ENCODE results near the gene EGFR. TPM values are rescaled to one million over a fixed set of nuclear protein-coding genes. Genes with fewer than 3 reads are reported as not detected.

EGFR gene
- polyA plus RNA-seq, 2 of the 4 experiments (the other 2 are of a cell fraction): 59.5 to 63.8 TPM

DNA sequence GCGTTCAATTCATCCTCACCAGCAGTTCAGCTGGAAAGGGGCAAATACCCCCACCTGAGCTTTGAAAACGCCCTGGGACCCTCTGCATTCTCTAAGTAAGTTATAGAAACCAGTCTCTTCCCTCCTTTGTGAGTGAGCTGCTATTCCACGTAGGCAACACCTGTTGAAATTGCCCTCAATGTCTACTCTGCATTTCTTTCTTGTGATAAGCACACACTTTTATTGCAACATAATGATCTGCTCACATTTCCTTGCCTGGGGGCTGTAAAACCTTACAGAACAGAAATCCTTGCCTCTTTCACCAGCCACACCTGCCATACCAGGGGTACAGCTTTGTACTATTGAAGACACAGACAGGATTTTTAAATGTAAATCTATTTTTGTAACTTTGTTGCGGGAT is 190.5 kb downstream of the EGFR start:
- no peak overlapping the region for H3K4me2 ChIP-seq
- H3K9me3 ChIP-seq: no peaks in the 10 kb centered on the region
- FAIRE-seq (no peak), DNase-seq (ENCODE audit: low read depth in 1 of 2, low spot score in 1 of 2) (no peak), ATAC-seq (no peak)
- no peak for TF ChIP-seq CHD2 (IDR thresholded peaks at IDR 0.05; ENCODE audit: low read length, partially characterized antibody)
- TF ChIP-seq FOXS1 (CRISPR knock-in tag; IDR thresholded peaks at IDR 0.05): no peak
- no peak for TF ChIP-seq MAZ (IDR thresholded peaks at IDR 0.05; ENCODE audit: borderline replicate concordance, low read depth, low read length)
- TF ChIP-seq HOXB13 (CRISPR knock-in tag; IDR thresholded peaks at IDR 0.05; ENCODE audit: low read depth): no peak
- no peak for TF ChIP-seq MYC (IDR thresholded peaks at IDR 0.05; ENCODE audit: borderline replicate concordance, low read length)
- TF ChIP-seq ATOH8 (CRISPR knock-in tag; IDR thresholded peaks at IDR 0.05; ENCODE audit: low read depth): no peak
- no peak for TF ChIP-seq NR3C1 (IDR thresholded peaks at IDR 0.05)
- no peak for TF ChIP-seq RARB (CRISPR knock-in tag; IDR thresholded peaks at IDR 0.05)
- TF ChIP-seq JUNB (IDR thresholded peaks at IDR 0.05): no peak
- no peak for TF ChIP-seq JUN (IDR thresholded peaks at IDR 0.05)
- TF ChIP-seq HOXA7 (CRISPR knock-in tag; IDR thresholded peaks at IDR 0.05): no peak
- no peak for TF ChIP-seq TFCP2L1 (CRISPR knock-in tag; IDR thresholded peaks at IDR 0.05)
- TF ChIP-seq ZSCAN20 (CRISPR knock-in tag; IDR thresholded peaks at IDR 0.05): no peak
- TF ChIP-seq FOSB (CRISPR knock-in tag; IDR thresholded peaks at IDR 0.05): no peak
- TF ChIP-seq HES2 (IDR thresholded peaks at IDR 0.05): no peak
- TF ChIP-seq GATA3 (IDR thresholded peaks at IDR 0.05; ENCODE audit: borderline replicate concordance): no peak
- ChIA-PET CTCF (interaction anchor here (1.5 to 9.9 kb wide), 3 partner anchors 12 to 46 kb away, joined by 3 to 63 read pairs (median 3); no protein-coding TSS in a partner anchor), POLR2A (no interaction called here)
- no peak overlapping the region for H3K27ac ChIP-seq
- WGBS (ENCODE audit: missing lambda C conversion rate): 83% methylated on average over 4 of the region's 4 CpGs
- peaks cover 2% of the 10 kb centered on the region; the same call in 1 of the 3 replicates for H3K4me1 ChIP-seq
- H3K4me3 ChIP-seq: no peak overlapping the region

DNA sequence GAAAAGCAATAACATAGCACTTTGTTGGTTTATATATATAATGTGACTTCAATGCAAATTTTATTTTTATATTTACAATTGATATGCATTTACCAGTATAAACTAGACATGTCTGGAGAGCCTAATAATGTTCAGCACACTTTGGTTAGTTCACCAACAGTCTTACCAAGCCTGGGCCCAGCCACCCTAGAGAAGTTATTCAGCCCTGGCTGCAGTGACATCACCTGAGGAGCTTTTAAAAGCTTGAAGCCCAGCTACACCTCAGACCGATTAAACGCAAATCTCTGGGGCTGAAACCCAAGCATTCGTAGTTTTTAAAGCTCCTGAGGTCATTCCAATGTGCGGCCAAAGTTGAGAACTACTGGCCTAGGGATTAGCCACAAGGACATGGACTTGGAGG is 191.4 kb downstream of the EGFR start:
- no peak overlapping the region for H3K4me3 ChIP-seq
- POLR2A ChIA-PET: no interaction called here
- H3K4me2 ChIP-seq: no peak overlapping the region
- no peak overlapping the region for H3K27ac ChIP-seq
- peaks cover 6% of the 10 kb centered on the region; the same call in 2 of the 3 replicates for H3K4me1 ChIP-seq
- no peak for DNase-seq (ENCODE audit: low read depth in 1 of 2, low spot score in 1 of 2)
- TF ChIP-seq EHF (CRISPR knock-in tag; IDR thresholded peaks at IDR 0.05) (no peak), HOXA7 (CRISPR knock-in tag; IDR thresholded peaks at IDR 0.05) (no peak), CEBPB (IDR thresholded peaks at IDR 0.05) (no peak), GATA3 (IDR thresholded peaks at IDR 0.05; ENCODE audit: borderline replicate concordance) (no peak), FOSB (CRISPR knock-in tag; IDR thresholded peaks at IDR 0.05) (no peak), HDAC2 (IDR thresholded peaks at IDR 0.05) (no peak), ZSCAN20 (CRISPR knock-in tag; IDR thresholded peaks at IDR 0.05) (no peak), NFE2L2 (conservative IDR thresholded peaks at IDR 0.05; ENCODE audit: low read length) (no peak), ELK1 (IDR thresholded peaks at IDR 0.05; ENCODE audit: low read depth, low read length) (no peak), MYC (IDR thresholded peaks at IDR 0.05; ENCODE audit: borderline replicate concordance, low read length) (no peak), RFX5 (IDR thresholded peaks at IDR 0.05) (no peak), RCOR1 (IDR thresholded peaks at IDR 0.05; ENCODE audit: low read depth, low read length) (no peak), ZNF302 (CRISPR knock-in tag; IDR thresholded peaks at IDR 0.05) (no peak), FOXS1 (CRISPR knock-in tag; IDR thresholded peaks at IDR 0.05) (no peak), CHD2 (IDR thresholded peaks at IDR 0.05; ENCODE audit: low read length, partially characterized antibody) (no peak), FOSL2 (IDR thresholded peaks at IDR 0.05) (no peak), FOSL2 (CRISPR knock-in tag; IDR thresholded peaks at IDR 0.05) (no peak), SREBF2 (IDR thresholded peaks at IDR 0.05) (no peak), TFCP2L1 (CRISPR knock-in tag; IDR thresholded peaks at IDR 0.05) (no peak), CHD4 (IDR thresholded peaks at IDR 0.05; ENCODE audit: borderline replicate concordance) (no peak)
- TF ChIP-seq, protein P1, sequence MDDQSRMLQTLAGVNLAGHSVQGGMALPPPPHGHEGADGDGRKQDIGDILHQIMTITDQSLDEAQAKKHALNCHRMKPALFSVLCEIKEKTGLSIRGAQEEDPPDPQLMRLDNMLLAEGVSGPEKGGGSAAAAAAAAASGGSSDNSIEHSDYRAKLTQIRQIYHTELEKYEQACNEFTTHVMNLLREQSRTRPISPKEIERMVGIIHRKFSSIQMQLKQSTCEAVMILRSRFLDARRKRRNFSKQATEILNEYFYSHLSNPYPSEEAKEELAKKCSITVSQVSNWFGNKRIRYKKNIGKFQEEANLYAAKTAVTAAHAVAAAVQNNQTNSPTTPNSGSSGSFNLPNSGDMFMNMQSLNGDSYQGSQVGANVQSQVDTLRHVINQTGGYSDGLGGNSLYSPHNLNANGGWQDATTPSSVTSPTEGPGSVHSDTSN (IDR thresholded peaks at IDR 0.05): no peak
- no peak for ATAC-seq
- WGBS (ENCODE audit: missing lambda C conversion rate): 95% methylated on average over 4 of the region's 4 CpGs
- H3K9me3 ChIP-seq: no peaks in the 10 kb centered on the region
- FAIRE-seq: no peak
- CTCF ChIA-PET: interaction anchor here (1.2 to 9.9 kb wide), 3 partner anchors 40 to 422 kb away, joined by 3 to 63 read pairs (median 3); no protein-coding TSS in a partner anchor

All from A549 (cell line).